Upper lobe of right lung (tissue), 1 donor: ENCODE data around the gene ACOXL. TPM values are rescaled to one million over a fixed set of nuclear protein-coding genes. Genes with fewer than 3 reads are reported as not detected.

Experiments used
- ATAC-seq: fragments of 200-7000 bp; cut with Tn5 transposase; one replicate; pipeline ENCODE4 v1.9.1; 2020; ENCODE audit warnings: mild to moderate bottlenecking, moderate library complexity
- DNase-seq: peaks from one replicate; pipeline ENCODE4 v3.0.0-alpha.2; 2020
- H3K27ac ChIP-seq: fragments of 200-600 bp; one replicate; pipeline ENCODE4 v1.8.0; 2022
- H3K27me3 ChIP-seq: fragments of 200-600 bp; one replicate; pipeline ENCODE4 v1.8.0; 2022; ENCODE audit warnings: mild to moderate bottlenecking
- H3K36me3 ChIP-seq: fragments of 200-600 bp; one replicate; pipeline ENCODE4 v1.8.0; 2022
- H3K4me1 ChIP-seq: fragments of 200-600 bp; one replicate; pipeline ENCODE4 v1.8.0; 2022
- H3K4me3 ChIP-seq: fragments of 200-600 bp; one replicate; pipeline ENCODE4 v1.8.0; 2022; ENCODE audit warnings: mild to moderate bottlenecking
- H3K9me3 ChIP-seq: fragments of 200-600 bp; one replicate; pipeline ENCODE4 v1.8.0; 2022
- CTCF ChIP-seq: fragments of 200-600 bp; IDR thresholded peaks from one replicate; pipeline ENCODE4 v1.8.0; 2022; ENCODE audit warnings: antibody characterized with exemption
- intact Hi-C: fragments of 100-400 bp; cut with DNase I; formaldehyde crosslinking; loops from one replicate; pipeline ENCODE4 v1.11.0; 2022
- total RNA-seq: library from RNA; stranded (reverse); fragmentation: NEBNext Ultra II Directional; extraction: Animal tissue kit (Norgen Biotek cat#: 25700); gene quantifications from one replicate; pipeline ENCODE4 v1.2.1, GENCODE V29; 2021
- donor health status: DM: no; HTN: yes; CAD: no; lungs with severe emphysema.

Gene ACOXL
- total RNA-seq, 1 donor from 2014 or later = 47.5 TPM

- no peak for ATAC-seq
- DNase-seq = no peak
- no peaks in the 10 kb centered on the region for H3K4me1 ChIP-seq
- no peak overlapping the region for H3K27ac ChIP-seq
- TF ChIP-seq CTCF = no peak
- intact Hi-C loops = no loop called here
- H3K27me3 ChIP-seq = no peaks in the 10 kb centered on the region
- H3K9me3 ChIP-seq = no peaks in the 10 kb centered on the region
- H3K36me3 ChIP-seq = no peaks in the 10 kb centered on the region
- H3K4me3 ChIP-seq = no peak overlapping the region
These were observed 106.4 kb downstream of the ACOXL start for GRCh38 chr2:110838657-110839384.

GRCh38 chr2:110840508-110840907 lies 108.1 kb downstream of the ACOXL start:
- no peak overlapping the region for H3K4me3 ChIP-seq

GRCh38 chr2:110842048-110842447 lies 109.7 kb downstream of the ACOXL start:
- no peak for TF ChIP-seq CTCF
- no peak for ATAC-seq

More at GRCh38 chr2:110840508-110840907, 108.1 kb downstream of the ACOXL start:
- Histone ChIP-seq H3K27me3 (no peaks in the 10 kb centered on the region), H3K27ac (no peak overlapping the region), H3K9me3 (no peaks in the 10 kb centered on the region), H3K4me1 (no peaks in the 10 kb centered on the region), H3K36me3 (no peaks in the 10 kb centered on the region)
- ATAC-seq (no peak), DNase-seq (no peak)
- no peak for TF ChIP-seq CTCF
- intact Hi-C loops = no loop called here

GRCh38 chr2:110843496-110843895 lies 111.1 kb downstream of the ACOXL start:
- intact Hi-C loops = no loop called here
- Histone ChIP-seq H3K27ac (no peak overlapping the region), H3K27me3 (no peaks in the 10 kb centered on the region), H3K36me3 (no peaks in the 10 kb centered on the region), H3K9me3 (no peaks in the 10 kb centered on the region), H3K4me3 (no peak overlapping the region), H3K4me1 (no peaks in the 10 kb centered on the region)
- TF ChIP-seq CTCF = no peak
- DNase-seq = no peak
- ATAC-seq = no peak

More at GRCh38 chr2:110842048-110842447, 109.7 kb downstream of the ACOXL start:
- H3K36me3 ChIP-seq = no peaks in the 10 kb centered on the region
- DNase-seq = no peak
- H3K4me1 ChIP-seq = no peaks in the 10 kb centered on the region
- intact Hi-C loops = no loop called here
- no peak overlapping the region for H3K4me3 ChIP-seq
- H3K27ac ChIP-seq = no peak overlapping the region
- no peaks in the 10 kb centered on the region for H3K27me3 ChIP-seq
- no peaks in the 10 kb centered on the region for H3K9me3 ChIP-seq

GRCh38 chr2:110843959-110844510 lies 111.7 kb downstream of the ACOXL start:
- intact Hi-C loops = no loop called here
- no peak for DNase-seq
- ATAC-seq = no peak

More at GRCh38 chr2:110843959-110844510, 111.7 kb downstream of the ACOXL start:
- H3K9me3 ChIP-seq = no peaks in the 10 kb centered on the region
- H3K36me3 ChIP-seq = no peaks in the 10 kb centered on the region
- no peaks in the 10 kb centered on the region for H3K4me1 ChIP-seq
- no peak overlapping the region for H3K27ac ChIP-seq
- no peaks in the 10 kb centered on the region for H3K27me3 ChIP-seq
- H3K4me3 ChIP-seq = no peak overlapping the region
- no peak for TF ChIP-seq CTCF
